ENCODE data around the gene PTBP1. TPM values are rescaled to one million over a fixed set of nuclear protein-coding genes. Genes with fewer than 3 reads are reported as not detected.
A peak's percentile ranks its signal among the peaks of the same experiment; 100 is the strongest.

Gene PTBP1
- polyA plus RNA-seq, 6 donors from 2014 or later: 70.5 to 209 (median 124) TPM

GRCh38 chr19:858284-858683 lies 61.0 kb downstream of the PTBP1 start:
- peaks cover 7 to 20% (median 14%) of the 10 kb centered on the region in 3 donors for H3K4me1 Mint-ChIP-seq
- peak overlapping the region in 1 of 8 donors; percentile 25 for H3K4me3 Mint-ChIP-seq
- ATAC-seq (ENCODE audit: low read depth in 2 of 2) (no peak), DNase-seq (no peak)
- H3K27me3 Mint-ChIP-seq: peaks cover 0 to 22% (median 5%) of the 10 kb centered on the region in 3 donors
- H3K36me3 Mint-ChIP-seq: no peaks in the 10 kb centered on the region
- peak overlapping the region in 2 of 6 donors; percentile 47 to 62 for H3K27ac Mint-ChIP-seq
- peaks cover 0 to 4% (median 0%) of the 10 kb centered on the region in 7 donors for H3K9me3 Mint-ChIP-seq

GRCh38 chr19:858868-859843 lies 61.9 kb downstream of the PTBP1 start, which contains the start of gene CFD:
Gene CFD (plus strand): TSS chr19:859664. CDS start chr19:859690, 26 bp downstream.
- Mint-ChIP-seq H3K4me3 (peak within 1 kb of the TSS in 6 of 8 donors; percentile 12 to 76 (median 35)), H3K9me3 (peaks cover 0 to 4% (median 0%) of the 10 kb centered on the region in 7 donors), H3K27ac (peak within 1 kb of the TSS in 2 of 6 donors; percentile 62 to 71), H3K27me3 (peaks cover 0 to 22% (median 10%) of the 10 kb centered on the region in 3 donors), H3K4me1 (peaks cover 11 to 26% (median 23%) of the 10 kb centered on the region in 3 donors), H3K36me3 (no peaks in the 10 kb centered on the region)
- DNase-seq: no peak
- no peak for ATAC-seq (ENCODE audit: low read depth in 2 of 2)

GRCh38 chr19:861141-861755 lies 64.0 kb downstream of the PTBP1 start:
- H3K4me1 Mint-ChIP-seq: peaks cover 11 to 31% (median 26%) of the 10 kb centered on the region in 3 donors
- peak overlapping the region in 1 of 6 donors; percentile 69 for H3K27ac Mint-ChIP-seq
- DNase-seq: no peak
- H3K4me3 Mint-ChIP-seq: peak overlapping the region in 1 of 8 donors; percentile 70
- peaks cover 0 to 22% (median 10%) of the 10 kb centered on the region in 3 donors for H3K27me3 Mint-ChIP-seq
- no peaks in the 10 kb centered on the region for H3K36me3 Mint-ChIP-seq
- H3K9me3 Mint-ChIP-seq: peaks cover 0 to 4% (median 0%) of the 10 kb centered on the region in 7 donors
- ATAC-seq (ENCODE audit: low read depth in 2 of 2): no peak

Other genes with a start within 250 kb of the PTBP1 start
- 100 to 1,000 TPM; 205 to 270 (median 235) TPM for gene BSG, start 224.9 kb upstream of the PTBP1 start, polyA plus RNA-seq (ENCODE audit: low read depth in 6 of 6)
- gene HCN2, start 207.6 kb upstream of the PTBP1 start, polyA plus RNA-seq (ENCODE audit: low read depth in 6 of 6): not detected
- gene POLRMT, start 163.9 kb upstream of the PTBP1 start, polyA plus RNA-seq (ENCODE audit: low read depth in 6 of 6): 10 to 100 TPM; 12.1 to 56.8 (median 34.4) TPM
- not detected for gene FGF22, start 157.6 kb upstream of the PTBP1 start, polyA plus RNA-seq (ENCODE audit: low read depth in 6 of 6)
- gene RNF126, start 134.2 kb upstream of the PTBP1 start, polyA plus RNA-seq (ENCODE audit: low read depth in 6 of 6): 10 to 100 TPM; 51.0 to 72.4 (median 59.1) TPM
- gene FSTL3, start 121.1 kb upstream of the PTBP1 start, polyA plus RNA-seq (ENCODE audit: low read depth in 6 of 6): 1 to 10 TPM in 4 of 6 donors, under 1 TPM in 1, not detected in 1; 0.77 to 3.6 (median 2.8) TPM
- gene PRSS57, start 102.0 kb upstream of the PTBP1 start, polyA plus RNA-seq (ENCODE audit: low read depth in 6 of 6): not detected
- gene PALM, start 88.5 kb upstream of the PTBP1 start, polyA plus RNA-seq (ENCODE audit: low read depth in 6 of 6): under 1 TPM in 1 of 6 donors, not detected in 5; 0.35 TPM
- gene MISP, start 46.3 kb upstream of the PTBP1 start, polyA plus RNA-seq (ENCODE audit: low read depth in 6 of 6): not detected
- not detected for gene PLPPR3, start 24.5 kb downstream of the PTBP1 start, polyA plus RNA-seq (ENCODE audit: low read depth in 6 of 6)
- gene AZU1, start 30.4 kb downstream of the PTBP1 start, polyA plus RNA-seq (ENCODE audit: low read depth in 6 of 6): not detected
- not detected for gene PRTN3, start 43.5 kb downstream of the PTBP1 start, polyA plus RNA-seq (ENCODE audit: low read depth in 6 of 6)
- not detected for gene ELANE, start 54.9 kb downstream of the PTBP1 start, polyA plus RNA-seq (ENCODE audit: low read depth in 6 of 6)
- 1 to 10 TPM in 5 of 6 donors, not detected in 1; 1.2 to 3.2 (median 1.8) TPM for gene CFD, start 62.2 kb downstream of the PTBP1 start, polyA plus RNA-seq (ENCODE audit: low read depth in 6 of 6)
- 10 to 100 TPM; 34.0 to 89.4 (median 51.1) TPM for gene MED16, start 95.7 kb downstream of the PTBP1 start, polyA plus RNA-seq (ENCODE audit: low read depth in 6 of 6)
- not detected for gene RNU6-9, start 96.0 kb downstream of the PTBP1 start, polyA plus RNA-seq (ENCODE audit: low read depth in 6 of 6)
- 100 to 1,000 TPM; 162 to 209 (median 175) TPM for gene R3HDM4, start 115.8 kb downstream of the PTBP1 start, polyA plus RNA-seq (ENCODE audit: low read depth in 6 of 6)
- under 1 TPM in 4 of 6 donors, not detected in 2; 0.17 to 0.42 (median 0.33) TPM for gene KISS1R, start 119.9 kb downstream of the PTBP1 start, polyA plus RNA-seq (ENCODE audit: low read depth in 6 of 6)
- 1 to 10 TPM in 1 of 6 donors, under 1 TPM in 5; 0.13 to 1.1 (median 0.59) TPM for gene ARID3A, start 128.6 kb downstream of the PTBP1 start, polyA plus RNA-seq (ENCODE audit: low read depth in 6 of 6)
- gene WDR18, start 186.9 kb downstream of the PTBP1 start, polyA plus RNA-seq (ENCODE audit: low read depth in 6 of 6): 10 to 100 TPM; 39.9 to 64.1 (median 52.5) TPM
- gene GRIN3B, start 203.0 kb downstream of the PTBP1 start, polyA plus RNA-seq (ENCODE audit: low read depth in 6 of 6): not detected
- 10 to 100 TPM; 37.2 to 75.5 (median 49.5) TPM for gene TMEM259, start 223.7 kb downstream of the PTBP1 start, polyA plus RNA-seq (ENCODE audit: low read depth in 6 of 6)
- not detected for gene RNU6-2, start 224.1 kb downstream of the PTBP1 start, polyA plus RNA-seq (ENCODE audit: low read depth in 6 of 6)
- gene CNN2, start 229.2 kb downstream of the PTBP1 start, polyA plus RNA-seq (ENCODE audit: low read depth in 6 of 6): 100 to 1,000 TPM; 408 to 648 (median 492) TPM
- gene ABCA7, start 242.7 kb downstream of the PTBP1 start, polyA plus RNA-seq (ENCODE audit: low read depth in 6 of 6): 10 to 100 TPM in 4 of 6 donors, 1 to 10 TPM in 2; 9.4 to 22.5 (median 11.1) TPM

All from naive B cell (primary cell).